Neural progenitor cell (in vitro differentiated cells): ENCODE measurements around the gene AMN.

ENCODE experiments used
- EZH2 ChIP-seq: fragments of 200-600 bp; sonication (generic); IDR thresholded peaks from 2 replicates; pipeline ENCODE4 v1.6.1; 2017; ENCODE audit warnings: antibody characterized with exemption, mild to moderate bottlenecking, moderate library complexity
- EZH2phosphoT487 ChIP-seq: fragments of 200-600 bp; sonication (generic); IDR thresholded peaks from 2 replicates; pipeline ENCODE4 v1.6.1; 2017; ENCODE audit warnings: antibody characterized with exemption
- TF ChIP-seq, protein P1 (sequence below): fragments of 200-600 bp; sonication (generic); IDR thresholded peaks from 2 replicates; pipeline ENCODE4 v1.5.1; 2017; ENCODE audit warnings: antibody characterized with exemption, mild to moderate bottlenecking

DNA sequence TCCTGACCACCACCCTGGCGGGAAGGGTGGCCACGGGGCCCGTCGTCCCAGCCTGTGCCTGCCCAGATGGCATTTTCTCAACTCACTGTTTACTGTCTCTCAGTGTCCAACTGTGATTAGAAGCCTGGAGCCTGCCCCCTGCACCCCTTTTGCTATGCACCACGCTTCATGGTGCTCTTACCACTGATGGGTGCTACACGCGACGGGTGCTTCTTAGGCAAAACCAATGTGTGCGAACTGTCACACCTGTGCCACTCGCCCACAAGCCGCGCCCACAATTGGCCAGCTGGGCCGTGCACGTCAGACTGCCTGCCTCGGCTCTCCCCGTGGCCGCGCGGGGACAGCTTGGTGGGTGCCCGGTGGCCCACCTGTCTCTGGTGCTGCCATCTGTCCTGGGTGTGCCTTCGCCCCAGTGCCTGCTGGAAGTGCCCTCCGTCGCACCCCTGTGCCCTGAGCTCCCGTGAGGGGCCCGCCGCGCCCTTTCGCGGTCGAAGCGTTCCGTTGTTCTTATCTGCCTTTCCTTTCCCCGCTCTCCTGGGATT lies 15.1 kb upstream of the AMN start:
- TF ChIP-seq, protein P1, sequence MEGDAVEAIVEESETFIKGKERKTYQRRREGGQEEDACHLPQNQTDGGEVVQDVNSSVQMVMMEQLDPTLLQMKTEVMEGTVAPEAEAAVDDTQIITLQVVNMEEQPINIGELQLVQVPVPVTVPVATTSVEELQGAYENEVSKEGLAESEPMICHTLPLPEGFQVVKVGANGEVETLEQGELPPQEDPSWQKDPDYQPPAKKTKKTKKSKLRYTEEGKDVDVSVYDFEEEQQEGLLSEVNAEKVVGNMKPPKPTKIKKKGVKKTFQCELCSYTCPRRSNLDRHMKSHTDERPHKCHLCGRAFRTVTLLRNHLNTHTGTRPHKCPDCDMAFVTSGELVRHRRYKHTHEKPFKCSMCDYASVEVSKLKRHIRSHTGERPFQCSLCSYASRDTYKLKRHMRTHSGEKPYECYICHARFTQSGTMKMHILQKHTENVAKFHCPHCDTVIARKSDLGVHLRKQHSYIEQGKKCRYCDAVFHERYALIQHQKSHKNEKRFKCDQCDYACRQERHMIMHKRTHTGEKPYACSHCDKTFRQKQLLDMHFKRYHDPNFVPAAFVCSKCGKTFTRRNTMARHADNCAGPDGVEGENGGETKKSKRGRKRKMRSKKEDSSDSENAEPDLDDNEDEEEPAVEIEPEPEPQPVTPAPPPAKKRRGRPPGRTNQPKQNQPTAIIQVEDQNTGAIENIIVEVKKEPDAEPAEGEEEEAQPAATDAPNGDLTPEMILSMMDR, result no peak
- TF ChIP-seq EZH2phosphoT487 (no peak), EZH2 (no peak)
